DND-41 (cell line): ENCODE data around the gene KIAA1755.

Experiments used
- EZH2 ChIP-seq: IDR thresholded peaks from 3 replicates; pipeline ENCODE4 v1.6.1; 2012; ENCODE audit warnings: borderline replicate concordance, low read depth, mild to moderate bottlenecking, moderate library complexity, low read length, inconsistent platforms; ENCODE audit not compliant: severe bottlenecking
- TF ChIP-seq, protein P1 (sequence below): IDR thresholded peaks from 2 replicates; pipeline ENCODE4 v1.5.1; 2012; ENCODE audit warnings: borderline replicate concordance, low read length, moderate library complexity, mild to moderate bottlenecking; ENCODE audit not compliant: poor library complexity, severe bottlenecking; ENCODE audit errors: extremely low read depth

DNA sequence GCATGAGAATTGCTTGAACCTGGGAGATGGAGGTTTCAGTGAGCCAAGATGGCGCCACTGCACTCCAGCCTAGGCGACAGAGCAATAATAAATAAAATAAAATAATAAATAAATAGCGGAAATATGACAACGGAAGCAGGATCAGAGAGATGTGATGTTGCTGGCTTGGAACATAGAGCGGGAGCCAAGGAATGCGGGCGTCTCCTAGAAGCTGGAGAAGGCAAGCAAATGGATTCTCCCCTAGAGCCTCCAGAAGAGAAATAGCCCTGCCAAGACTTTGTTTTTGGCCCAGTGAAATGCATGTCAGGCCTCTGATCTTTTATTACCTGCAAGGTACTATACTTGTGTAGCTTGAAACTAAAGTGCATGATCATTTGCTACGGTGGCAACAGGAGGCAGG is 12.4 kb downstream of the KIAA1755 start:
- TF ChIP-seq EZH2 = no peak
- TF ChIP-seq, protein P1, sequence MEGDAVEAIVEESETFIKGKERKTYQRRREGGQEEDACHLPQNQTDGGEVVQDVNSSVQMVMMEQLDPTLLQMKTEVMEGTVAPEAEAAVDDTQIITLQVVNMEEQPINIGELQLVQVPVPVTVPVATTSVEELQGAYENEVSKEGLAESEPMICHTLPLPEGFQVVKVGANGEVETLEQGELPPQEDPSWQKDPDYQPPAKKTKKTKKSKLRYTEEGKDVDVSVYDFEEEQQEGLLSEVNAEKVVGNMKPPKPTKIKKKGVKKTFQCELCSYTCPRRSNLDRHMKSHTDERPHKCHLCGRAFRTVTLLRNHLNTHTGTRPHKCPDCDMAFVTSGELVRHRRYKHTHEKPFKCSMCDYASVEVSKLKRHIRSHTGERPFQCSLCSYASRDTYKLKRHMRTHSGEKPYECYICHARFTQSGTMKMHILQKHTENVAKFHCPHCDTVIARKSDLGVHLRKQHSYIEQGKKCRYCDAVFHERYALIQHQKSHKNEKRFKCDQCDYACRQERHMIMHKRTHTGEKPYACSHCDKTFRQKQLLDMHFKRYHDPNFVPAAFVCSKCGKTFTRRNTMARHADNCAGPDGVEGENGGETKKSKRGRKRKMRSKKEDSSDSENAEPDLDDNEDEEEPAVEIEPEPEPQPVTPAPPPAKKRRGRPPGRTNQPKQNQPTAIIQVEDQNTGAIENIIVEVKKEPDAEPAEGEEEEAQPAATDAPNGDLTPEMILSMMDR = no peak
